HepG2 (cell line): ENCODE measurements around the gene EPHA5.

Experiments used
- BCL3 ChIP-seq: sonication (generic); formaldehyde crosslinking; IDR thresholded peaks from 2 replicates; pipeline ENCODE4 v1.5.1; 2020; ENCODE audit warnings: mild to moderate bottlenecking, missing genetic modification reagents, moderate library complexity
- MYPOP ChIP-seq: sonication (generic); formaldehyde crosslinking; IDR thresholded peaks from 2 replicates; pipeline ENCODE4 v1.8.1; 2023; ENCODE audit warnings: mild to moderate bottlenecking, moderate library complexity, missing genetic modification reagents
- NFYB ChIP-seq: sonication (generic); formaldehyde crosslinking; IDR thresholded peaks from 2 replicates; pipeline ENCODE4 v1.4.0; 2020; ENCODE audit warnings: missing genetic modification reagents
- PATZ1 ChIP-seq: sonication (generic); formaldehyde crosslinking; IDR thresholded peaks from 2 replicates; pipeline ENCODE4 v1.4.0; 2020; ENCODE audit warnings: missing genetic modification reagents
- PBX3 ChIP-seq: sonication (generic); formaldehyde crosslinking; IDR thresholded peaks from 2 replicates; pipeline ENCODE4 v1.8.1; 2023; ENCODE audit warnings: missing genetic modification reagents, inconsistent platforms, borderline replicate concordance
- ZFY ChIP-seq: sonication (generic); formaldehyde crosslinking; IDR thresholded peaks from 2 replicates; pipeline ENCODE4 v1.4.0; 2020; ENCODE audit warnings: missing genetic modification reagents

- TF ChIP-seq MYPOP (CRISPR knock-in tag), result no peak
- no peak for TF ChIP-seq BCL3 (CRISPR knock-in tag)
- TF ChIP-seq ZFY (CRISPR knock-in tag), result no peak
- TF ChIP-seq PBX3, result no peak
- no peak for TF ChIP-seq PATZ1 (CRISPR knock-in tag)
- TF ChIP-seq NFYB (CRISPR knock-in tag), result no peak
These were observed 286.5 kb downstream of the EPHA5 start for GRCh38 chr4:65383589-65384305.
